K562 (cell line): ENCODE measurements around the gene TMEM41B. TPM values are rescaled to one million over a fixed set of nuclear protein-coding genes. Genes with fewer than 3 reads are reported as not detected.
A peak's percentile ranks its signal among the peaks of the same experiment; 100 is the strongest.

Experiments
- C11orf30 ChIP-seq: fragments of 450-650 bp; IDR thresholded peaks from 2 replicates; pipeline ENCODE4 v1.6.1; 2016; ENCODE audit warnings: low read depth, mild to moderate bottlenecking
- CBFB ChIP-seq: sonication (generic); formaldehyde crosslinking; IDR thresholded peaks from 2 replicates; pipeline ENCODE4 v1.4.0; 2020; ENCODE audit warnings: mild to moderate bottlenecking, missing genetic modification reagents
- CTBP1 ChIP-seq: fragments of 450-650 bp; IDR thresholded peaks from 2 replicates; pipeline ENCODE4 v1.6.1; 2016; ENCODE audit warnings: borderline replicate concordance
- EP400 ChIP-seq: fragments of 450-650 bp; IDR thresholded peaks from 2 replicates; pipeline ENCODE4 v1.6.1; 2017; ENCODE audit warnings: antibody characterized with exemption, mild to moderate bottlenecking, moderate library complexity
- ETV5 ChIP-seq: sonication (generic); formaldehyde crosslinking; IDR thresholded peaks from 2 replicates; pipeline ENCODE4 v1.4.0; 2020; ENCODE audit warnings: low read depth, mild to moderate bottlenecking, missing genetic modification reagents
- ILF3 ChIP-seq: fragments of 450-650 bp; IDR thresholded peaks from 2 replicates; pipeline ENCODE4 v1.6.1; 2018; ENCODE audit warnings: antibody characterized with exemption, mild to moderate bottlenecking, moderate library complexity, borderline replicate concordance
- ILK ChIP-seq: fragments of 450-650 bp; IDR thresholded peaks from 2 replicates; pipeline ENCODE4 v1.6.1; 2016; ENCODE audit warnings: missing genetic modification characterization, low read depth, mild to moderate bottlenecking, missing compliant biosample characterization, moderate library complexity, borderline replicate concordance
- IRF2 ChIP-seq: sonication (generic); formaldehyde crosslinking; IDR thresholded peaks from 2 replicates; pipeline ENCODE4 v1.8.1; 2022; ENCODE audit warnings: mild to moderate bottlenecking, missing genetic modification reagents
- JUNB ChIP-seq: fragments of 450-650 bp; formaldehyde crosslinking; conservative IDR thresholded peaks from 2 replicates; pipeline ENCODE4 v1.4.0; 2020; ENCODE audit warnings: mild to moderate bottlenecking
- KHSRP ChIP-seq: fragments of 450-650 bp; IDR thresholded peaks from 2 replicates; pipeline ENCODE4 v1.6.1; 2017
- KLF6 ChIP-seq: fragments of 250-450 bp; sonication (Bioruptor Pico); IDR thresholded peaks from 2 replicates; pipeline ENCODE4 v1.4.0; 2020; ENCODE audit warnings: mild to moderate bottlenecking, moderate library complexity, borderline replicate concordance
- LEF1 ChIP-seq: fragments of 450-650 bp; IDR thresholded peaks from 2 replicates; pipeline ENCODE4 v1.6.1; 2016; ENCODE audit warnings: mild to moderate bottlenecking
- MAFF ChIP-seq: IDR thresholded peaks from 2 replicates; pipeline ENCODE4 v1.6.1; 2012; ENCODE audit warnings: low read length, improper control_type of control experiment
- NR2F6 ChIP-seq: fragments of 450-650 bp; formaldehyde crosslinking; IDR thresholded peaks from 2 replicates; pipeline ENCODE4 v1.4.0; 2020; ENCODE audit warnings: mild to moderate bottlenecking
- PHF8 ChIP-seq: fragments of 200-600 bp; sonication (generic); IDR thresholded peaks from 2 replicates; pipeline ENCODE4 v1.6.1; 2012; ENCODE audit warnings: mixed run types, mild to moderate bottlenecking, inconsistent platforms, low read length, moderate library complexity, borderline replicate concordance
- RFX1 ChIP-seq: fragments of 450-650 bp; IDR thresholded peaks from 2 replicates; pipeline ENCODE4 v1.6.1; 2016; ENCODE audit warnings: mild to moderate bottlenecking, moderate library complexity
- RNF2 ChIP-seq: sonication (generic); IDR thresholded peaks from 2 replicates; pipeline ENCODE4 v1.6.1; 2016
- TAF9B ChIP-seq: fragments of 450-650 bp; IDR thresholded peaks from 2 replicates; pipeline ENCODE4 v1.6.1; 2018; ENCODE audit warnings: mild to moderate bottlenecking; ENCODE audit not compliant: partially characterized antibody
- TCF7L2 ChIP-seq: fragments of 150-350 bp; IDR thresholded peaks from 2 replicates; pipeline ENCODE4 v1.6.1; 2016; ENCODE audit warnings: low read depth, mild to moderate bottlenecking, low read length, moderate library complexity
- TOE1 ChIP-seq, 2 experiments: fragments of 450-650 bp in 1 of 2; sonication (generic) in 1 of 2; formaldehyde crosslinking in 1 of 2; IDR thresholded peaks; 2 replicates each; pipeline versions ENCODE4 v1.7.1 to v1.8.0; 2016 to 2022; ENCODE audit warnings: borderline replicate concordance in 2 of 2, mild to moderate bottlenecking in 2 of 2, antibody characterized with exemption in 1 of 2, inconsistent platforms in 1 of 2, low read depth in 1 of 2, missing genetic modification reagents in 1 of 2, moderate library complexity in 1 of 2
- ZBED1 ChIP-seq: IDR thresholded peaks from 2 replicates; pipeline ENCODE4 v1.6.1; 2014
- ZBTB17 ChIP-seq: fragments of 450-650 bp; formaldehyde crosslinking; IDR thresholded peaks from 2 replicates; pipeline ENCODE4 v1.4.0; 2020; ENCODE audit warnings: mild to moderate bottlenecking
- ZNF184 ChIP-seq: sonication (generic); formaldehyde crosslinking; IDR thresholded peaks from 2 replicates; pipeline ENCODE4 v1.5.0; 2020; ENCODE audit warnings: missing genetic modification reagents
- ZSCAN32 ChIP-seq: fragments of 450-650 bp; formaldehyde crosslinking; IDR thresholded peaks from 2 replicates; pipeline ENCODE4 v1.4.0; 2020; ENCODE audit warnings: mild to moderate bottlenecking, moderate library complexity
- polyA plus RNA-seq, 8 experiments: library from polyadenylated mRNA; depleted of rRNA in 4 of 8; stranded (reverse) in 5 of 8; unstranded in 3 of 8; fragments of >200 nt; fragmentation: Nextera tagmentation in 2 of 8; fragmentation: Illumina TruSeq in 1 of 8; extraction: Ambion mirVana in 2 of 8; extraction: Trizol in 1 of 8; gene quantifications; 2 replicates each; pipeline versions ENCODE4 v1.2.1 to v1.2.3, GENCODE V29; 2011 to 2014; ENCODE audit warnings: inconsistent platforms in 1 of 8, missing spikeins in 1 of 8
- total RNA-seq, 7 experiments: library from RNA; depleted of rRNA in 6 of 7; stranded (reverse); fragments of >200 nt in 6 of 7; fragmentation: Illumina TruSeq in 2 of 7; extraction: Trizol in 2 of 7; gene quantifications; 2 replicates each; pipeline versions ENCODE4 v1.2.1 to v1.2.3, GENCODE V29; 2011 to 2021; ENCODE audit warnings: low replicate concordance in 1 of 7
- TF ChIP-seq, protein P1 (sequence below): fragments of 250-450 bp; sonication (Bioruptor Pico); IDR thresholded peaks from 2 replicates; pipeline ENCODE4 v1.5.0; 2021
- TF ChIP-seq, protein P2 (sequence below), 2 experiments: fragments of 450-650 bp; IDR thresholded peaks; 2 replicates each; pipeline ENCODE4 v1.6.1; 2016
- TF ChIP-seq, protein P3 (sequence below): fragments of 450-650 bp; IDR thresholded peaks from 2 replicates; pipeline ENCODE4 v1.6.1; 2017; ENCODE audit warnings: mild to moderate bottlenecking, moderate library complexity

The TMEM41B gene
- total and polyA plus RNA-seq, 9 of the 15 experiments (the other 6 are each of a cell fraction or from before 2014, with no cell fraction given): 17.1 to 89.6 (median 48.7) TPM

DNA sequence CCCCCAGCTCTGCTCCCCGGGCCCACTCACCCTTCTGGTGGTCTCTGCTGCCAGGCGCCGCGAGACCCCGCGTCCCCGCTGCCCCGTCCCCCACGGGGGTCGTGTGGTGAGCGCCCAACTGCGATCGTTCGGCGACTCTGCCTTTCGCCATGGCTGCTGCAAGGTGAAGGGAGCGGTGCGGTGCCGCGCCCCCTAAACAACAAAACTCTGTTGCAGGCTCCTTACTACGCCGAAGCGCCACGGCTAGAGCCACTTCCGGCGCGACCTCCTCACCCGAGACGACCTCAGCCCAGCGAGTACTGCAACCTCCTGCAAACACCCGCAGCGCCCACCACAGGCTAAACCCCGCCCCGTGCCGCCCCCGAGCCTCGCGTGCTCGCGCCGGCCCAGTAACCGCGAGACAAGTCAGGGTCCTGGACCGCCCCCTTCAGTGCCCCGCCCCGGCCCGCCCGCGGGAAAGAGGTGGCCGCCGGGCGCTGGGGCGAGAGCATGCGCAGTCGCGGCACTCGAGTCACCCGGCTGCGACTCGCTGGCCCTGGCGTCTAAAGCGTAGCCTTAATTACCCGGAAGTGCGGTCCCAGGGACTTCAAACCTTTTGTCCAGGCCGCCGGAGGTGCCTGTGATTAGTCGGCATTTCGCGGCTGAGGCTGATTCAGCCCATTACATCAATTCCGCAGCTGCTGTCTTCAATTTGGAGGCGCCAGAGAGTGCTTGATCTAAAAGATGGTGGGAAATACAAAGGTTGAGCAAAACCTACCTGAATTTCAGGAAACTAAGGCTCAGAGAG, at the start of gene TMEM41B (continued):
- TF ChIP-seq, protein P1, sequence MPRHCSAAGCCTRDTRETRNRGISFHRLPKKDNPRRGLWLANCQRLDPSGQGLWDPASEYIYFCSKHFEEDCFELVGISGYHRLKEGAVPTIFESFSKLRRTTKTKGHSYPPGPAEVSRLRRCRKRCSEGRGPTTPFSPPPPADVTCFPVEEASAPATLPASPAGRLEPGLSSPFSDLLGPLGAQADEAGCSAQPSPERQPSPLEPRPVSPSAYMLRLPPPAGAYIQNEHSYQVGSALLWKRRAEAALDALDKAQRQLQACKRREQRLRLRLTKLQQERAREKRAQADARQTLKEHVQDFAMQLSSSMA (CRISPR knock-in tag): no peak
- TF ChIP-seq KLF6 (CRISPR knock-in tag): no peak
- peak; percentile 80 for TF ChIP-seq RNF2
- TF ChIP-seq ILK: no peak
- no peak for TF ChIP-seq NR2F6 (CRISPR knock-in tag)
- peak; percentile 83 for TF ChIP-seq EP400
- peak; percentile 79 for TF ChIP-seq PHF8
- TF ChIP-seq LEF1: no peak
- TF ChIP-seq TAF9B: peak; percentile 92
- TF ChIP-seq TOE1 (IDR thresholded peaks at IDR 0.05; ENCODE audit: borderline replicate concordance): no peak; the same call in 1 of the 2 replicates
- TF ChIP-seq TOE1 (CRISPR knock-in tag; IDR thresholded peaks at IDR 0.05; ENCODE audit: borderline replicate concordance, low read depth): 0 out of 2 replicates have a peak, but pooled peaks have one; percentile 55
- TF ChIP-seq C11orf30: peak; percentile 80
- TF ChIP-seq TCF7L2: peak; percentile 44; the same call in 1 of the 2 replicates
- TF ChIP-seq ZSCAN32: peak; percentile 45; the same call in 1 of the 2 replicates
- TF ChIP-seq ZBTB17 (CRISPR knock-in tag): peak; percentile 98
- TF ChIP-seq JUNB (CRISPR knock-in tag): no peak
- peak; percentile 54; the same call in 1 of the 2 replicates for TF ChIP-seq CTBP1
- TF ChIP-seq ETV5 (CRISPR knock-in tag): peak; percentile 90
- TF ChIP-seq, protein P2, sequence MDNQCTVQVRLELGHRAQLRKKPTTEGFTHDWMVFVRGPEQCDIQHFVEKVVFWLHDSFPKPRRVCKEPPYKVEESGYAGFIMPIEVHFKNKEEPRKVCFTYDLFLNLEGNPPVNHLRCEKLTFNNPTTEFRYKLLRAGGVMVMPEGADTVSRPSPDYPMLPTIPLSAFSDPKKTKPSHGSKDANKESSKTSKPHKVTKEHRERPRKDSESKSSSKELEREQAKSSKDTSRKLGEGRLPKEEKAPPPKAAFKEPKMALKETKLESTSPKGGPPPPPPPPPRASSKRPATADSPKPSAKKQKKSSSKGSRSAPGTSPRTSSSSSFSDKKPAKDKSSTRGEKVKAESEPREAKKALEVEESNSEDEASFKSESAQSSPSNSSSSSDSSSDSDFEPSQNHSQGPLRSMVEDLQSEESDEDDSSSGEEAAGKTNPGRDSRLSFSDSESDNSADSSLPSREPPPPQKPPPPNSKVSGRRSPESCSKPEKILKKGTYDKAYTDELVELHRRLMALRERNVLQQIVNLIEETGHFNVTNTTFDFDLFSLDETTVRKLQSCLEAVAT (IDR thresholded peaks at IDR 0.05): peak; percentile 18 to 32; a peak in 1 of 4 replicates
- no peak for TF ChIP-seq ZNF184 (CRISPR knock-in tag)
- no peak for TF ChIP-seq KHSRP
- no peak for TF ChIP-seq ILF3
- peak; percentile 10; the same call in 1 of the 2 replicates for TF ChIP-seq MAFF
- no peak for TF ChIP-seq ZBED1
- TF ChIP-seq CBFB (CRISPR knock-in tag): peak; percentile 48; the same call in 1 of the 2 replicates
- no peak for TF ChIP-seq IRF2 (CRISPR knock-in tag)
- TF ChIP-seq, protein P3, sequence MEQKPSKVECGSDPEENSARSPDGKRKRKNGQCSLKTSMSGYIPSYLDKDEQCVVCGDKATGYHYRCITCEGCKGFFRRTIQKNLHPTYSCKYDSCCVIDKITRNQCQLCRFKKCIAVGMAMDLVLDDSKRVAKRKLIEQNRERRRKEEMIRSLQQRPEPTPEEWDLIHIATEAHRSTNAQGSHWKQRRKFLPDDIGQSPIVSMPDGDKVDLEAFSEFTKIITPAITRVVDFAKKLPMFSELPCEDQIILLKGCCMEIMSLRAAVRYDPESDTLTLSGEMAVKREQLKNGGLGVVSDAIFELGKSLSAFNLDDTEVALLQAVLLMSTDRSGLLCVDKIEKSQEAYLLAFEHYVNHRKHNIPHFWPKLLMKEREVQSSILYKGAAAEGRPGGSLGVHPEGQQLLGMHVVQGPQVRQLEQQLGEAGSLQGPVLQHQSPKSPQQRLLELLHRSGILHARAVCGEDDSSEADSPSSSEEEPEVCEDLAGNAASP: peak; percentile 94
- no peak for TF ChIP-seq RFX1
